ENCODE results near the gene HOXB13. TPM values are rescaled to one million over a fixed set of nuclear protein-coding genes. Genes with fewer than 3 reads are reported as not detected.
A peak's percentile ranks its signal among the peaks of the same experiment; 100 is the strongest.
"Not testable (repeated sequence)": the region's sequence is repeated elsewhere in the genome, so short reads cannot be mapped to it uniquely, and the experiment has no call there.

Gene HOXB13
- total and polyA plus RNA-seq, 8 donors = 0.06 TPM; not detected in 7

- no peak for TF ChIP-seq CTCF (IDR thresholded peaks at IDR 0.05)
- H3K27ac ChIP-seq = no peak overlapping the region
- no peaks in the 10 kb centered on the region for H3K36me3 ChIP-seq
- peak in 1 of 4 donors; percentile 38 for ATAC-seq
- intact Hi-C loops (cut with DNase I) = no loop called here
- no peak overlapping the region for H3K4me3 ChIP-seq
- H3K4me1 ChIP-seq = peaks cover 0 to under 1% (median 0%) of the 10 kb centered on the region in 3 donors
- DNase-seq = no peak
- 9 to 11% methylated on average over 77 to 80 of the region's 80 CpGs for WGBS, 2 donors
- H3K27me3 ChIP-seq = peaks cover 10 to 78% (median 21%) of the 10 kb centered on the region in 4 donors
- H3K9me3 ChIP-seq = no peaks in the 10 kb centered on the region
- FAIRE-seq = no peak
Observed at GRCh38 chr17:48718761-48719641, 9.5 kb downstream of the HOXB13 start.

DNA sequence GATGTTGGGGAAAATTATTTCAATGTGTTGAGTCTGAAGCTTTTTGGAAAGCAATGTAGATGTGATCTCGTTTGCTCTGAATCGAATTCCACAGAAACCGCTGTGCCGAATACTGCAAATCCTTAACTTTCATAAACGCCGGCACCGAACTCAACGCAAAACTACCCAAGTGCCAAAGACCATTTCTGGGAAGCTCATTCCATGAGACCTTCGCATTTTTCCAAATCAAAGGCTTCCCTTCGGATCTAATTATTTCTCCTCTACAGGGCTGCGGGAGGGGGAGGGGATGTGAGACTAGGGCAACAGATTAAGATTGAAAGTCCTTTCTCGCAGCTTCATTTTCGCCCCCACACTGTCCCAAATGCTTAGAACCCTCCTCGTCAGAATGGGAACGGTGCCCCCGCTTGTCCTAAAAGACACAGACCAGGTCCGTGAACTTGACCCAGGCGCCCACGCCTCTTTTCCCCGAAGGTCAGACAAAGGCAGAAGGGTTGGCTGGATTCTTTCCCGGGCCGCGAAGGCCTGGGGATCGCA lies 10.3 kb downstream of the HOXB13 start:
- H3K4me3 ChIP-seq = no peak overlapping the region
- H3K27me3 ChIP-seq = peaks cover 6 to 71% (median 21%) of the 10 kb centered on the region in 4 donors
- no peak for FAIRE-seq
- 18% methylated on average over 24 of the region's 24 CpGs for WGBS, 2 donors
- ATAC-seq = no peak
- H3K36me3 ChIP-seq = no peaks in the 10 kb centered on the region
- no peaks in the 10 kb centered on the region for H3K4me1 ChIP-seq
- no peak for DNase-seq
- intact Hi-C loops (cut with DNase I) = no loop called here
- H3K9me3 ChIP-seq = no peaks in the 10 kb centered on the region
- no peak for TF ChIP-seq CTCF (IDR thresholded peaks at IDR 0.05)
- H3K27ac ChIP-seq = no peak overlapping the region

DNA sequence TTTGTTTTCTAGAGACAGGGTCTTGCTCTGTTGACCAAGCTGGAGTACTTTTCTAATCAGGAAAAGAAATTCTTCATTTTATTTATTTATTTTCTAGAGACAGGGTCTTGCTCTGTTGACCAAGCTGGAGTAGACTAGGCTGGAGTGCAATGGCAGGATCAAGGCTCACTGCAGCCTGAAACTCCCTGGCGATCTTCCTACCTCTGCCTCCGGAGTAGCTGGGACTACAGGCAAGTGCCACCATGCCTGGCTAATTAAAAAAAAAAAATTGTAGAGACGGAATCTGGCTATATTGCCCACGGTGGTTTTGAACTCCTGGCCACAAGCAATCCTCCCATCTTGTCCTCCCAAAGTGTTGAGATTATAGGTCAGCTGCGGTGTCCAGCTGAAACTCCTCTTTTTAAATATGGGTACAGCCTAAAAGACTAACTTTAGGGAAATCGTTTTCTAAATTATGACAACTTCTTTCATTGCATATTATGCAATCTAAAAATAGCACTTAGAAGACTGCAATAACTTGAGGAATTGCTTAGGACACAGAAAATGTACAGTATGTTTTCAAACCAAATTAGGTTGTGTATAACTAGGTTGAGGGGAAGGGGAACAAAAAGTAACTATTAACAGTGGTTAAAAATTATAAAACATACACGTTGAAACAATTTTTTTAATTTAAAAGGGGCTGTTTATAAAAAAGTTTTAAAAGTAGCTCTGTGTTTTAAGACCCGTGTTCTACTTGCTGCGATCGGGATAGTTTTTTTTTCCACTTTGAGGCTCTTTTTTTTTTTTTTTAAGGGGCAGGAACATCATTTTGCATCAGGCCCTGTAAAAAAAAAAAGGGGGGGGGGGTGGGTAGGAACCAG lies 11.0 kb downstream of the HOXB13 start:
- Histone ChIP-seq H3K9me3 (no peaks in the 10 kb centered on the region), H3K27me3 (peaks cover 6 to 65% (median 19%) of the 10 kb centered on the region in 4 donors), H3K4me1 (no peaks in the 10 kb centered on the region), H3K27ac (no peak overlapping the region), H3K36me3 (no peaks in the 10 kb centered on the region), H3K4me3 (no peak overlapping the region)
- intact Hi-C loops (cut with DNase I) = no loop called here
- WGBS, 2 donors = 9 to 15% methylated on average over 10 of the region's 10 CpGs
- FAIRE-seq (no peak), ATAC-seq (no peak), DNase-seq (no peak)
- TF ChIP-seq CTCF (IDR thresholded peaks at IDR 0.05) = no peak

GRCh38 chr17:48716549-48716948 lies 12.0 kb downstream of the HOXB13 start:
- intact Hi-C loops (cut with DNase I); DNase-seq; FAIRE-seq; H3K9me3 ChIP-seq; H3K36me3 ChIP-seq; H3K4me1 ChIP-seq; H3K4me3 ChIP-seq; ATAC-seq; H3K27ac ChIP-seq: not testable (repeated sequence)
- peaks cover 6 to 55% (median 17%) of the 10 kb centered on the region in 4 donors for H3K27me3 ChIP-seq
- 47 to 50% methylated on average over 3 of the region's 3 CpGs for WGBS, 2 donors

Data from pancreas (tissue), 10 donors.